GM12864 (cell line): Measurements from ENCODE around the gene FAM236B.
"Not testable (repeated sequence)": the region's sequence is repeated elsewhere in the genome, so short reads cannot be mapped to it uniquely, and the experiment has no call there.

Source experiments
- DNase-seq: peaks from one replicate; pipeline ENCODE4 v3.0.0-alpha.2; 2011; ENCODE audit warnings: low read depth
- H3K4me3 ChIP-seq: 2 replicates; pipeline ENCODE4 v1.5.1; 2011; ENCODE audit warnings: mild to moderate bottlenecking, low read depth, low read length, control low read depth
- CTCF ChIP-seq: IDR thresholded peaks from 2 replicates; pipeline ENCODE4 v1.5.1; 2011; ENCODE audit warnings: low read depth, mild to moderate bottlenecking, moderate library complexity, low read length, control low read depth, inconsistent platforms; ENCODE audit errors: missing control alignments

Gene FAM236B

DNA sequence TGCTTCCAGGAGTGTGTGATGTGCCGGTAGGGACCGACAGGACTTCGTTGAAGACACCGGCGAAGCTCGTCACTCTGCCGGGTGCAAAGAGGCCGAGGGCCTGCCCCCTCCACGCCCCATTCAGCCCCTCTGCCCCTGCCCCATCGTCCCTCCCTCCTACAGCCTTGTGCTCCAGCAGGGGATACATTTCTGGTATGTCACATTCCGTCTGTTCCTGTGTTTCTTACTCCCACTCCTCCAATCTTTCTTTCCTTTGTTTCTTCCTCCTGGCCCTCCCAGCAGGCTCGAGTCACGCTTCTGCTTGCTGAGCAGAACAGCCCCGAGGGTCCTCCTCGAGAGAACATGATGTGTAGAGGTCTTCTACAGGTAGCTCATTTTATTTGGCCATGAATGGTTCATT is at the start of gene FAM236B:
Gene FAM236B (minus strand): TSS at position 101 of the 400 bp plus-strand sequence. CDS start 100 bp downstream, at position 1.
- DNase-seq, H3K4me3 ChIP-seq: not testable (repeated sequence)

DNA sequence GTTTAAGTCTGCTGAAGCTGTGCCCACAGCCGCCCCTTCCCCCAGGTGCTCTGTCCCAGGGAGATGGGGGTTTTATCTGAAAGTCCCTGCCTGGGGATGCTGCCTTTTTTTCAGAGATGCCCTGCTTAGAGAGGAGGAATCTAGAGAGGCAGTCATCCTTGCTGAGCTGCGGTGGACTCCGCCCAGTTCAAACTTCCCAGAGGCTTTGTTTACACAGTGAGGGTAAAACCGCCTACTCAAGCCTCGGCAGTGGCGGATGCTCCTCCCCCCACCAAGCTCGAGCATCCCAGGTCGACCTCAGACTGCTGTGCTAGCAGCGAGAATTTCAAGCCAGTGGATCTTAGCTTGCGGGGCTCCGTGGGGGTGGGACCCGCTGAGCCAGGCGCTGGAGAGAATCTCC is 48.2 kb upstream of the FAM236B start:
- DNase-seq, H3K4me3 ChIP-seq: not testable (repeated sequence)

GRCh38 chrX:72808110-72808509 is 25.6 kb upstream of the FAM236B start, which contains the start of gene FAM236D:
TSS of gene FAM236D (minus strand) at chrX:72808210. CDS start at chrX:72808110, 100 bp downstream.
- not testable (repeated sequence) for H3K4me3 ChIP-seq, DNase-seq

DNA sequence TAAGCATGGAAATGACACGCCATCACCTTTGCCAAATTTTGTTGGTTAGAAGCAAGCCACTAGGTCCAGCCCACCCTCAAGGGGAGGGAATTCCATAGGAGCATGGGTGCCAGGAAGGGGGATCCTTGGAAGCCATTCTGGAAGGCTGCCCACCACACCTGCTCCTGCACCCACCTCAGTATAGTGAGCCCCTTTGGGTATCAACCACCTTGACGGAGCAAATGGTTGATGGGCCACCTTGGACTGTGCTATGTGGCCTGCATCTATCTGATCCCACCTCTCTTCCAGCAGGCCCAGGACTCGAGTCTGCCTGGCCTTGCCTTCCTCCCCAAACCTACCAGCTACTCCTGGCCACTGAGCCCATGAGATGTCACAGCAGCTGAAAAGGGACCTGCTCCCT is 7.9 kb upstream of the FAM236B start:
- not testable (repeated sequence) for H3K4me3 ChIP-seq, DNase-seq

DNA sequence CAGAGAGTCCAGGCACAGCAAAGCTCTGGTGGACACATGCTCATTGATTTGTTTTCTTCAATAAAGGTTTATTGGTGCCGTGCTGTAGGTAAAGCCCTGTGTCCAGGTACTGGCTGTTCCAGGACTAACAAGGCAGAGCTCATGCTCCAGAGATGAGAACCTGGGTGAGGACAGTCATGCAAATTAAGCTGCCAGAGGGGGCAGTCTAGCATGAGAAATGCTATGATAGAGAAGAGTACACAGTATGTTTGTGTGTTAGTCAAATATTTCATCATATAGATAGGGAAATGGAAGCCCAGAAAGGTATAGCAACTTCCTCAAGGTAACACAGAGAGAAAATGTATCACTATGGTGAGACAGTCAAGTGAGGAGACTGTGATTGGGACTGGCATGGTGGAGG is 5.7 kb upstream of the FAM236B start:
- H3K4me3 ChIP-seq, DNase-seq: not testable (repeated sequence)

DNA sequence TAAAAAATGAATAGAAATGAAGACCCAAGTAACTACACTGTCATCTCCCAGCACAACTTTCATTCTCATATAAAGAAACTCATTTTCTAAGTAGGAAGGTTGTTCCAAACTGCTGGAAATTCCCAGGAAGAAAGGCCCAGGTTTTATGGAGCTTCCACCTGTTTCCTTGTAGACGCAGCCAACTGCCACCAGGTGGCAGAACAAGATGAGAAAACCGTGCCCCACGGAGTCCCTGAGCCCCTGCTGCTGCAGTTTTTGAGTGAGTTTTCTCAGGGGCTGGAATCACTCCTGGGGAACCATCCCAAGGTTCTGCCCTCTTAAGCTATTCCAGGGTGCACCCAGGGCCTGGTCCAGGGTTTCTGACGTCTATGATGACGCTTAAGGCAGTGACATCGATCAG is 1.5 kb upstream of the FAM236B start:
- not testable (repeated sequence) for H3K4me3 ChIP-seq, DNase-seq

DNA sequence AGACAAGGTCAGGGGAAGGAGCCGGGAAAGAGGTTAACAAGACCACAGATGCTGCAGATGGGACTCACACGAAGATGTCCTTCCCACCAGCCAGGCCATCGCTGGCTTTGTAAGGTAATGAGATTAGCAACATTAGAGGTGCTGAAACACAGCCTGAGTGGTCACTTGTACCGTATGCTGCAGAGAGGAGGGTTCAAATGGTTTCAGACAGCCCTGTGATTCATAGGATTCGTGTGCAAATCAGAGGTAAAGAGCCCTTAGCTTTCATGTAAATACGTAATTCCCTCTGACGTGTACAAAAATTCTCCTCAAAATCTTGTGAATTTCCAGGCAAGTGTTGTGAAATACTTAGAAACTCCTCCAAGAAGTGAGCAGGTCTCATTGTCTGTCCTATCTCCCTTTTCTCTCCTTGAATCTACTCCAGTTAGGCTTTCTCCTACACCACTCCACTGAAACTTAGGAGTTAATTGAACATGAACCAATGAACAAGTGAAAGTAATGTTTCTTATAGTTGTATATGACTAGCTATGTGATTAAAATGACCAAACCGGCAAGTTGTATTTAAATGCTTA is 991 bp upstream of the FAM236B start:
- not testable (repeated sequence) for DNase-seq

GRCh38 chrX:72778146-72778545 is 4.3 kb downstream of the FAM236B start:
- not testable (repeated sequence) for DNase-seq, H3K4me3 ChIP-seq

More for the DNA sequence above, 991 bp upstream of the FAM236B start:
- not testable (repeated sequence) for H3K4me3 ChIP-seq

DNA sequence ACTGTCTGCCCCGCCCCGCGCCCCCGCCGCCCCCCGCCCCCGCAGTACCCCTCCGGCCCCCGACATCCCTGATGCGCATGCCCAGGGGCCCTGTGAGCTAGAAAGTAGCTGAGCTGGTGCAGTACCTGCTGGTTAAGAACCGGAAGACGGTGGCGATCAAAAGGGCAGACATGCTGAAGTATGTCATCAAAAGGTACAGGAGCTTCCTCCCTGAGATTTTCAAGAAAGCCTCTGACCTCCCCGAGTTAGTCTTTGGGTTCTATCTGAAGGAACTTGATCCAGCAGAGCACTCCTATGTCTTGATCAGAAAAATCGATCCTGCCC is 5.0 kb downstream of the FAM236B start:
- not testable (repeated sequence) for DNase-seq, H3K4me3 ChIP-seq

DNA sequence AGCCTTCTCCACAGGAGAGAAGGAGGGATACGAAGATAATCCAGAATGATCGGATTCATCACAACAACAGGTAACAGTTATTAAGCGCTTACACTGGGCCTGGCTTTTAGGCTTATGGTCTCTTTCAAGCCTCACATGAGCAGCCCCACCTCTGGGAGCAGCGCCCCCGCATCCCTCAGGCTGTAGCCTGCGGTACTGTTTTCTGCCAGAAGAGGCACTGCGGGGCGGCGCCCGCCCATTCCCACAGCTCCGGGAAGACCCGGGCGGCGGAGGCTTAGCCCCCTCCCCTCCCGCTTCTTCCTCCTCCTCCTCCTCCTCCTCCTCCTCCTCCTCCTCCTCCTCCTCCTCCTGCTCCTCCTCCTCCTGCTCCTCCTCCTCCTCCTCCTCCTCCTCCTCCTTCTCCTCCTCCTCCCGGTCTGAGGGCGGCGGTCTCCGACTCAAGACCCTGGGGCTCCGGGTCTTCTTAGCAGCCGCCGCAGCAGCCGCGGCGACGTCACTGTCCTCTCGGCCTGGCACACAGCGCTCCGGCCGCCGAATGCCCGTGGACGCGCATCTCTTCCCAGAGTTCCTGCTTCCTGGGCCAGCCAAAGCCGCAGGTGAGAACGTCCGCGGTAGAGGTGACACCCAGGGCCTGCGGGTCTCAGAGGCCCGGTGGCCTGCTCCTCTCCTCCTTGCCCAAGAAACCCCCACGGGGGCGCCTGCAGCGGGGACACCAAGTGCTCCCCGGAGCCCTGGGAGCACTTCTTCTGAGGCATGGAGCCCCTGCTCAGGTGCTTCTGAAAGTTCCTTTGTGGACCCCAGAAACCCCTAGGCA is 5.6 kb downstream of the FAM236B start, which contains the start of gene DMRTC1B:
Gene DMRTC1B (plus strand): TSS at position 238 of the 814 bp plus-strand sequence. CDS start 68,246 bp downstream, outside the sequence.
- DNase-seq, H3K4me3 ChIP-seq: not testable (repeated sequence)

GRCh38 chrX:72760454-72760853 is 22.0 kb downstream of the FAM236B start:
- not testable (repeated sequence) for DNase-seq, H3K4me3 ChIP-seq

DNA sequence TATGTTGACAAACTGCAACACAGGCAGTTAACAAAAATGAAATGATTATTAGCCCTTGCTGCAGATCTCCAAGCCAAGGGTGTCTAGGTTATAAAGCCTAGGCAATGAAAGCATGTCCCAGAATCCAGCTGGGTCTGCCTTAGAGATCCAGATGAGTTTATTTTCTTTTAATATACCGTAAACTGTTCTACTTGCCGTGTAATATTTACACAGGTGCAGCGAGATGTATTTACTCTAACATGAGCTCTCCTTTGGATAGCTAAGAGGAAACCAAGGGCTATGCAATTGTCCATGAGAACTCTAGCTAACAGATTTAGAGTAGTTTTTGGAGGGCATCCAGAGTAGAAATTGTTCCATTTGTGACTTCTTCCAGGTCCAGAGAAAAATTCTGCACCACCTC is 33.9 kb downstream of the FAM236B start:
- H3K4me3 ChIP-seq, DNase-seq: not testable (repeated sequence)

- DNase-seq, H3K4me3 ChIP-seq: not testable (repeated sequence)
These were observed 36.9 kb downstream of the FAM236B start for GRCh38 chrX:72745546-72745945.

GRCh38 chrX:72735561-72735960 is 46.9 kb downstream of the FAM236B start:
- TF ChIP-seq CTCF, result no peak
- no peak overlapping the region for H3K4me3 ChIP-seq
- DNase-seq, result no peak

DNA sequence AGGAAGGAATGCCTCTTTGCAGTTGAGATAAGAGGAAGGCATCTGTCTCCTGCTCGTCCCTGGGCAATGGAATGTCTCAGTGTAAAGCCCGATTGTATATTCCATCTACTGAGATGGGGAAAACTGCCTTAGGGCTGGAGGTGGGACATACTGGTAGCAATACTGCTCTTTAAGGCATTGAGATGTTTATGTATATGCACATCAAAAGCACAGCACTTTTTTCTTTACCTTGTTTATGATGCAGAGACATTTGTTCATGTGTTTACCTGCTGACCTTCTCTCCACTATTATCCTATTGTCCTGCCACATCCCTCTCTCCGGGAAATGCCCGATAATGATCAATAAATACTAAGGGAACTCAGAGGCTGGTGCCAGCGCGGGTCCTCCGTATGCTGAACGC is 48.8 kb downstream of the FAM236B start:
- not testable (repeated sequence) for DNase-seq, H3K4me3 ChIP-seq
